HK-2 (cell line): Measurements from ENCODE around the gene HGFAC.

ENCODE experiments used
- DNase-seq: peaks from one replicate; pipeline ENCODE4 v3.0.0-alpha.2; 2018; ENCODE audit not compliant: unreplicated experiment

Gene HGFAC

DNA sequence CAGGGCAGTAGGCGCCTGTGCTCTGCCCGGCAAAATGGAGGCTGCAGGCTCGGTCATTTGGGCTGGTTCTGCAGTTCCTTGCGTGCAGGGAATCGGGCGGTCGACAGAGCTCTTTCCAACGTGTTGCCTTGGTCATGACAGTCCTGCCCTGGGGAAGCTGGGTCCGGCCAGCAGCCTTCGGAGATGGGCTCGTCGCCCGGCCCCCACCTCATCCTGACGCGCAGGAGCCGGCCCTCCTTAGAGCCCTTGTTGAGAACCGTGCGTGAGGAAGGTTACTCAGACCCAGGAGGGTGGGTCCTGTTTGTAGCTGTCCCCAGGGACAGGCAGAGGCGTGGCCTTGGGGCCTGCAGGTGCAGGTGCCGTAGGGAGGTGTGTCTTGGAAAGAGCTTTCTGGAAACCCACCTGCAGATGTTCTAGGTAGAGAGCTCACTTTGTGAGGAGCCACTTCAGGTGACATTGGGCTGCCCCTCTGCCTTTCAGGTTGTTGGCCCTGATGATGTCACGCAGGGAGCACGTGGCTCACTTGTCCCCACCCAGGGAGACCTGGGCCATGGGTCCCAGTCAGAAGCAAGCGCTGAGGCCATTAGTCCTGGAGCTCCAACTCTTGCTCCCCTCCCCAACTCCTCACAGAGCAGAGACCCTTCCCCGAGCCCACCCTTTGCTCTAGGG lies 15.2 kb upstream of the HGFAC start:
- no peak for DNase-seq

DNA sequence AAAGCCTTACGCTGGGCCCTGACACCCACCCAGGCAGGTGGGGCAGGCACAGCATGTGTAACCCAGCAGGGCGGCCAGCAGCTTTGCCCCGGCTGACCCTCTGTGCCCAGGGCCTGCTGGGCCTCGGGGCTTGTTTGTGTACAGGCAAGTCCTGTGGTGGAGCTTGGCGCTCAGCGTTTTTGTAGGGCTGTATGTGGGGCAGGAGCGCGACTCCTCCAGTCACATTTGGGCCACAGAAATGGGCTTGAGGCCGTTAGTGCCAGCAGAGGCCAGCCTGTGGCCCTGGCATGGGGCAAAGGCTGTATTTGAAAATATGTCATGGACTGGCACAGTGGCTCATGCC lies 14.7 kb upstream of the HGFAC start:
- DNase-seq = no peak

GRCh38 chr4:3427706-3428446 lies 13.9 kb upstream of the HGFAC start:
- DNase-seq = no peak

DNA sequence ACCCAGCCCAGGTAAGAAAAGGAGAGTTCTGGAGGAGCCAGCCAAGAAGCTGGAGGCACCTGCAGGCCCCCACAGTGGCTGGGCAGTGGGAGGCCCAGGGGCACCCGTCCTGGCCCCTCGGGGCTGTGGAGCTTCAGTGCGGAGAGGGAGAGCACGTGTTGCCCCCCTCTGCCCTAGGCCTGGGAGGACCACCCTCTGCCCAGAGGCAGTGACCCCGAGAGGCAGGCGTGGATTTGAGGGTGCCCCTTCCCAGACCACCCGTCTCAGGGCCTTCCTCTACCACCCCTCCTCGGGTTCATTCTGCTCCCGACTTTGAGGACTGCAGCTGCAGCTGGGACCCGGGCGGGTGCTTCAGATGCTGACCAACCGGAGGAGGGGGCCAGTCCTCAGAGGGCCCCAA lies 12.1 kb upstream of the HGFAC start:
- no peak for DNase-seq

DNA sequence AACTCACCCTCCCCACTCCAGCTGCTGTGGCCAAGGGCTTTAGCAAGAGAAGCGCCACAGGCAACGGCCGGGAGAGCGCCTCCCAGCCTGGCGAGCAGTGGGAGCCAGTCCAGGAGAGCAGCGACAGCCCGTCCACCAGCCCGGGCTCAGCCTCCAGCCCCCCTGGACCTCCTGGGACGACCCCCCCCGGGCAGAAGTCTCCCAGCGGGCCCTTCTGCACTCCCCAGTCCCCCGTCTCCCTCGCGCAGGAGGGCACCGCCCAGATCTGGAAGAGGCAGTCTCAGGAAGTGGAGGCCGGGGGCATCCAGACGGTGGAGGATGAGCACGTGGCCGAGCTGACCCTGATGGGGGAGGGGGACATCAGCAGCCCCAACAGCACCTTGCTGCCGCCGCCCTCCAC lies 11.2 kb upstream of the HGFAC start:
- no peak for DNase-seq

DNA sequence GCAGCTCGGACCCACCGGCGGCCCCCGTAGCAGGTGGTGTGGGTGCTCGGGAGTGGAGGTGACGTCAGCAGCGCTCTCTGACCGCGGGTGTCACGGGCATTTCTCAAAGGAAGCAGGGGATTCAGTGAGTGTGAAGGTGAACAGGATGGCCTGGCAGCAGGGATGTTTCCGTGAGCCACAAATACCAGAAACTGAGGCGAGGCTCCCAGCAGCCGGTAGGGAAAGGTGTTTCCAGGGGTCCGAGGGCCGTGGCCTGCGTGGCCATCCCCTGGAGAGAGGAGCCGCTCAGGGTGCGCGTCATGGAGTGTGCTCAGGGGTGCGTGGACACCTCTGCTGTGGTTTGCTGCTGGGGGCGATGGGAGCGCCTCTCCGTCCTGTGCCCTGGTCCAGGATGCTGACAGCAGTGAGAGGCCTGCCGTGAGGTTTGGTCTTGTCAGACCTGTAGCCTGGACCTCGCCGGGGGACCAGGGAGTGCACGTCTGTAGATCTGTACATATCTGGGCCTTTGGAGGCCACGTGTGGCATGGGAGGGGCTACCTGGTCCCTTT lies 10.2 kb upstream of the HGFAC start:
- no peak for DNase-seq

- no peak for DNase-seq
These were observed 9.4 kb upstream of the HGFAC start for GRCh38 chr4:3432381-3432790.

DNA sequence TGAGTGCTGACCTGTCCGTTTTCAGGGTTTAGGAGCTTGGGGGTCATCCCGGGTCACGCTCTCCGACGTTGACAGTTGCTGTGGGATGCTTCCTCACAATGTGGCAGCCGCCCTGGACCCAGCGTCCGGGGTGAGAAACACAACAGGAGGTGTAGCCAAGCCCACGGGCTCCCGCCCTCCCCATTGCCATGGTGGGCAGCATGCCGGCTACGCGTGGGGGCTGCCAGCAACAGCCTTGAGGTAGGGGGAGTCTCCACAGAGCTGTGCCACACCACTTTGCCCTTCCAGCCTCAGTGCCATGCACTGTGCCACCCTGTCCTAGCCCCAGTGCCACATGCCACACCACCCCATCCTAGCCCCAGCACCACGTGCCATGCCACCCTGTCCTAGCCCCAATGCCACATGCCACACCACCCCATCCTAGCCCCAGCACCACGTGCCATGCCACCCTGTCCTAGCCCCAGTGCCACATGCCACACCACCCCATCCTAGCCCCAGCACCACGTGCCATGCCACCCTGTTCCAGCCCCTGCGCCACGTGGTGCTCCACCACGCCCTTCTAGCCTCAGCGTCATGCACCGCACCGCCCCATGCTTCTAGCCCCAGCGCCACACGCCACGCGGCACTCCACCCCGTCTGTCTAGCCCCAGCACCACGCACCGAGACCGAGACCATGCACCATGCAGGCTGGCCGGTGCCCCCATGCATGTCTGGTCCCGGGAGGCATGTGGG lies 8.5 kb upstream of the HGFAC start:
- DNase-seq = no peak

DNA sequence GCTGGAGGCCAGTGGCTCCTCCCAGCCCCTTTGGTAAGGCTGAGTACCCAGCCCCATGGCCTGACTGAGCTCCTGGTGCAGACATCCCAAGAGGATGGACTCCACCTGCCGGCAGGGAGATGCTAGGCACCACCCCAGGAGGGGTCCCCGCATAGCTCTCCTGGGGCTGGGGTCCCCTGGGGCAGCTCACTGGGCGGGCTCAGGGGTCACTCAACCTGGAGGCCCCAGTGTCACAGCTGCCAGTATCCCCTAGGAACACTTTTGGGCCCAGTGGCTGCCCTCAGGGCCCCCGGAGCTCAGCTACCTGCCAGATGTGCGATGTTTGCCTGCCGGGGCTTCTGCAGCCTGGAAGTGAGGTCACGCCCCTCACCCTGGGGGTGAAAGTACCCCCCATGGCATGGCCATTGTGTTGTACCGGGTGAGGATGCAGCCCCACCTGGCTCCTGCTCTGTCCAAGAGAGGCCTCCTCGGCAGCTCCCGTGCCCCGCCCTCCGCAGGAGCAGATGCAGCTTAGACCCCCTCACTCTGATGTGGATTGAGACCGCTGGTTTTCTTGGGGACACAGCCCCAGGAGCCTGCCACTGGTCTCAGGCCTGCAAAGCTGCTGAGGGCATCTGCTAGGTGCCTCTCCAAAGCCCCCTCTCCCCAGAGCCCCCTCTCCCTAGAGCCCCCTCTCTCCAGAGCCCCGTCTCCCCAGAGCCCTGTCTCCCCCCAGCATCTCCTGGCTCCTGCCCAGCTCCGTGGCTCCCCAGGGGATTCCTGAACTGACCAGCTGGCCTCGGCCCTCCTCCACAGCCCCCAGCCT lies 6.7 kb upstream of the HGFAC start:
- DNase-seq = no peak

GRCh38 chr4:3435686-3435956 lies 6.1 kb upstream of the HGFAC start:
- no peak for DNase-seq

DNA sequence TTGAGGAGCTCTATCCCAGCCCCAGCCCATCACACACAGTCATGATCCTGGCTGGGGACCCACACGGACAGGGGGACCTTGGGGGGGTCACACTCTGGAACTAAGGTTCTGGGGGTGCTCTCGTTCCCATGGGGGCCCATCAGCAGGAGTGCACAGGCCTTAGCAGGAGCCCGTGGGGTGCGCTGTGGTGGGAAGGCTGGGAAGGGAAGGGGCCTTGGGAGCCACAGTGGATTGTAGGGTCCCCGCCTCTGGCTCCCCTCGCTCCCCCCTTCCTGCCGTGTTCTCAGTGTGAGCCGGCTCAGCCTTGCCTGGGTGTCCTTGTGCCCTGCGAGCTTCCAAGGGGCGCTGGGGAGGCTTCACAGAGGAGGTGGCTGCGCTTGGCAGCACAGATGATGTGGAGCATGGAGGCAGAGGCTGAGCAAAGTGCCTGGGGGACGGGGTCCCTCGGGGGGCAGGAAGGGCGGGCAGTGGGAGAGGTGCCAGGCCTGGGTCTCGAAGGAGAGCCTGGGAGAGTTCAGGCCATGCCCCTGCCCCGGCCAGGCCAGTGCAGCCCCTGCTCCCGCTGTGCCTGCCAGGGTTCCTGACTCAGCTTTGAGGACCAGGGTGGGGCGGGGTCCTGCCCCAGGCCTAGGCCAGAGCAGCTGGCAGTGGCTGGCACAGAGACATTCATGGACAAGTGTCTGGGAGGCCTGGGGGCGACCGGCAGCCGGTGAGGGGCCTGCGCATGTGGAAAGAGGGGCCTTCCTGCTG lies 5.5 kb upstream of the HGFAC start:
- no peak for DNase-seq

DNA sequence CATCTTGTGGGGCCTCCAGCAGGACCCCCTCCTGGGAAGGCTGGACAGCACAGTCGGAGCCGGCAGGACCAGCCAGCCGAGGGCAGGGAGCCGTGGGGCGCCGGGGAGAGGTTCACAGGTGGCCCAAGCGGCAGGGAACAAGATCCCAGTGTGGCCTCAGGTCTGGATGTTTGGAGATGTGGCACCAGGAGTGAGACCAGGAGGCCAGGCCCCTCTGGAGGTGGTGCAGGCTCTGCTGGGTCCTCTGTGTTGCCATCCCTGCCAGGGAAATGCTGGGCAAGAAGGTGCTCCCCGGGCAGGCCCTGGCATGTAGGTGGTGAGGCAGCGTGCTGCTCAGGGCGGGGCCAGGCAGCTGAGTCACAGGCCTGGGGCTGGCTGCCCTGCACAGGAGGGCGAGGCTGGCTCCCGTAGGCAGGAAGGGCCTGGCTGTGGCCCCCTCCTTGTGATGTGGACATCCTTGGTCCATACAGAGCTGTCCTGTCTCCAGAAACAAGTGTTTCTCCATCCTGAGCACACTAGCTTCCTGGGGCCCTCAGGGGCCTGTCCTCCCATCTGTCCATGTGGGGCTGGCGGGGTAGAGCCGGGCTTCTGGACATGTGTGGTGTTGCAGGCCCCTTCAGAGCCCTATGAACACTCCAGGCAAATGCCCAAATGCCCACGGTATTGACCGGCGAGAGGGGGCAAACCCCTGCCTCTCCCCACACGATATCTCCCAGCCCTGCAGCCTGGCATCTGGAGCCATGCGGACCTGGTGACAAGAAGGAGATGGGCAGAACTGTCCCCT lies 4.8 kb upstream of the HGFAC start:
- DNase-seq = peak; percentile 82

DNA sequence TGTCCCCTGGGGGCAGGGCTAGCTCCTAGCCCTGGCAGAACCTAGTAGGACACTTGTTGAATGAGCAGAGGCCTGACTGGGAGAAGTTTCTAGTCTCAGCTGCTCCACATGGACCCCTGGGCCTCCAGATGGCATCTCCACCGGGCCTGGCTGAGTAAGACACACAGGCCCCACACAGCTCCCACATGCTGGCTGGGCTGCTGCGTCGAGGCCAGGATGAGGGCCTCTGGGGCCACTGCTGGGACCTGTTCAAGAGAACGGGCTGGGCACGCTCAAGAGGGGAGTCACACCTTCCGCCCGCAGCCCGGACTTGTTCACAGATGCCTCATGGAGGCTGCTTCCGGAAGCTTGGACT lies 4.2 kb upstream of the HGFAC start:
- no peak for DNase-seq

GRCh38 chr4:3437998-3438846 lies 3.5 kb upstream of the HGFAC start:
- no peak for DNase-seq

DNA sequence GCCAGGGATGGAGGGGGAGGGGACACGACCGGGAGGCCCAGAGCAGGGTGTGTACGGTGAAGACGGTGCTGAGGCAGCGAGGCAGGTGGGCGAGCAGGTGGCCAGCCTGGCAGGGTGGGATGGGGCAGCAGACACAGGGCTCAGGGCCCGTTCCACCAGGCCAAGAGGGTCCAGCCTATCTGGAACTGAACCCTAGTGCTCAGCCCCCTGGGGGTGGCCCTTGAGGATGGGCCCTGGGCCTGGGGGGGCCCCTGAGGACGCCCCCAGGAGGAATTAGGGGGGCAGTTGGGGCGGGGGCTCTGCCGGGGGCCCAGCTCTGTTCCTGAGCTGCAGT lies 3.0 kb upstream of the HGFAC start:
- no peak for DNase-seq

DNA sequence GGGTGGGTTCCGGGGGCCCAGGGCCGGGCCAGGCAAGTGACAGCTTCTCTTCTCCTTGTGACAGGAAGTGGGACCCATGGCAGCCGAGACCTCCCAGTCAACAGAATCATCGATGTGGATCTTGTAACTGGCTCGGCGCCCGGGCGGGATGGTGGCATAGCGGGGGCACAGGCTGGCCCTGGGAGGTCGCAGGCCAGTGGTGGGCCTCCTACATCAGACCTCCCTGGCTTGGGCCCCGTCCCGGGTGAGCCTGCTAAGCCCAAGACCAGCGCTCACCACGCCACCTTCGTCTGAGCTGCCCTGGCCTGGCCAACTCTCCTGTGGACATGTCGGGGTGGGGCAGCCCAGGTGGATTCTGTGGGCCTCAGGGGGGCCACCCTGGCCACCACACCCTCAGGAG lies 2.4 kb upstream of the HGFAC start:
- DNase-seq = no peak

DNA sequence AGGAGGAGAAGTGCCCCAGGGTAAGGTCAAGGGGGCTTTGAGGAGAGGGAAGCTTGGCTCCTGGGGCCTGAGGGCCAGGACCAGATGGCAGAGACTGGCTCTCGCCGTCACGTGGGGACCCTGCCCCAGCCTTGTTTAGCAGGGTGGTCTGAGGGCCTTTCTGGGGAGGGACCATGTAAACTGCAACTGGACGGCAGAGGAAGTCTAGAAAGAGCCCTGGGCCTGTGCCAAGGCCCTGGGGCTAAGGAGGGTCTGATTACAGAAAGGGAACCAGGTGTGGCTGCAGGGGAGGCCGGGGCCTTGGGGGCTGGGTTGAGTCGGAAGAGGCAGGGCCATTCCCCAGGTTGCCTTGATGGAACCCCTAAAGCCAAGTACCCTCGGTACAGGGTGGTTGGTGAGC lies 1.8 kb upstream of the HGFAC start:
- no peak for DNase-seq

GRCh38 chr4:3440979-3441500 lies 728 bp upstream of the HGFAC start:
- DNase-seq = peak; percentile 54

DNA sequence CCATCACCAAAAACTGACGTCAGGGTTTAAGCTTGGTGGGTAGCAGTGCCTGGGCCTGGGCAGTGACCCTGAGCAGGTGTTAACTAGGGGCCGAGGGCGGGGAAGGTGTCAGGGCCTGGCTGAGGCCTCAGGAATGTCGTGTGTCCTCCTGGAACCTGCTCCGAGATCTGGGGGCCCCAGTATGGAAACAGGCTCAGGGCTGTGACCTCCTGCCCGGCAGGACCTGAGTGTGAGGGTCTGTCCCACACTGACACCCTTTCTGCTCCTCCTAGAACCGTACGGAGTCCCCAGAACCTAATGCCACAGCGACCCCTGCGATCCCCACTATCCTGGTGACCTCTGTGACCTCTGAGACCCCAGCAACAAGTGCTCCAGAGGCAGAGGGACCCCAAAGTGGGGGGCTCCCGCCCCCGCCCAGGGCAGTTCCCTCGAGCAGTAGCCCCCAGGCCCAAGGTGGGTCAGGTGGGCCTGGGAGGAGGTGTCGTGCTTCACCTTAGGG lies 741 bp downstream of the HGFAC start:
- no peak for DNase-seq
